IPS-18c (cell line): Measurements from ENCODE around the gene RBM41.
"Not testable (repeated sequence)": the region's sequence is repeated elsewhere in the genome, so short reads cannot be mapped to it uniquely, and the experiment has no call there.

Experiments used
- H3K4me3 ChIP-seq: 2 replicates; pipeline ENCODE4 v1.7.0; 2013; ENCODE audit warnings: low read depth, mild to moderate bottlenecking, low read length, moderate library complexity; ENCODE audit not compliant: insufficient read depth
- H3K9me3 ChIP-seq: one replicate; pipeline ENCODE4 v1.6.1; 2013; ENCODE audit warnings: mild to moderate bottlenecking, low read length, moderate library complexity; ENCODE audit not compliant: control insufficient read depth, insufficient read depth

Gene RBM41

GRCh38 chrX:107057731-107058130, 60.9 kb downstream of the RBM41 start:
- H3K9me3 ChIP-seq, H3K4me3 ChIP-seq: not testable (repeated sequence)

GRCh38 chrX:107054978-107055377, 63.6 kb downstream of the RBM41 start:
- H3K4me3 ChIP-seq, result no peak overlapping the region
- peaks cover 2% of the 10 kb centered on the region for H3K9me3 ChIP-seq

- Histone ChIP-seq H3K9me3 (no peaks in the 10 kb centered on the region), H3K4me3 (no peak overlapping the region)
These were observed 68.4 kb downstream of the RBM41 start for GRCh38 chrX:107050195-107050709.

GRCh38 chrX:107047622-107048021, 71.0 kb downstream of the RBM41 start:
- H3K4me3 ChIP-seq, result no peak overlapping the region
- H3K9me3 ChIP-seq, result no peaks in the 10 kb centered on the region

GRCh38 chrX:107029752-107030151, 88.9 kb downstream of the RBM41 start:
- Histone ChIP-seq H3K4me3 (no peak overlapping the region), H3K9me3 (no peaks in the 10 kb centered on the region)

GRCh38 chrX:107025545-107025944, 93.1 kb downstream of the RBM41 start:
- H3K4me3 ChIP-seq, result no peak overlapping the region
- no peaks in the 10 kb centered on the region for H3K9me3 ChIP-seq

GRCh38 chrX:107014936-107015335, 103.7 kb downstream of the RBM41 start:
- Histone ChIP-seq H3K4me3 (no peak overlapping the region), H3K9me3 (no peaks in the 10 kb centered on the region)
